AG04449 (cell line): ENCODE results near the gene HRH3.

Source experiments
- CTCF ChIA-PET: fragments of 350-600 bp; formaldehyde crosslinking; extraction: SDS; loops from one replicate; lab custom pipeline; 2021; ENCODE audit warnings: antibody characterized with exemption; lab: Yijun Ruan, JAX
- POLR2A ChIA-PET: fragments of 400-600, 350-600 bp; formaldehyde crosslinking; extraction: SDS; loops from one replicate; lab custom pipeline; 2020; ENCODE audit warnings: antibody characterized with exemption, inconsistent platforms; lab: Yijun Ruan, JAX
- DNase-seq: peaks from one replicate; pipeline ENCODE4 v3.0.0-alpha.2; 2010; ENCODE audit warnings: low read depth, low spot score
- H3K4me3 ChIP-seq: 2 replicates; pipeline ENCODE4 v1.5.1; 2011; ENCODE audit warnings: low read depth, mild to moderate bottlenecking, control low read depth, low read length
- TF ChIP-seq, protein P1 (sequence below): IDR thresholded peaks from one replicate; pipeline ENCODE4 v1.5.1; 2011; ENCODE audit warnings: mild to moderate bottlenecking, moderate library complexity, low read length, control low read depth, inconsistent platforms; ENCODE audit not compliant: insufficient read depth; ENCODE audit errors: missing control alignments

The HRH3 gene

DNA sequence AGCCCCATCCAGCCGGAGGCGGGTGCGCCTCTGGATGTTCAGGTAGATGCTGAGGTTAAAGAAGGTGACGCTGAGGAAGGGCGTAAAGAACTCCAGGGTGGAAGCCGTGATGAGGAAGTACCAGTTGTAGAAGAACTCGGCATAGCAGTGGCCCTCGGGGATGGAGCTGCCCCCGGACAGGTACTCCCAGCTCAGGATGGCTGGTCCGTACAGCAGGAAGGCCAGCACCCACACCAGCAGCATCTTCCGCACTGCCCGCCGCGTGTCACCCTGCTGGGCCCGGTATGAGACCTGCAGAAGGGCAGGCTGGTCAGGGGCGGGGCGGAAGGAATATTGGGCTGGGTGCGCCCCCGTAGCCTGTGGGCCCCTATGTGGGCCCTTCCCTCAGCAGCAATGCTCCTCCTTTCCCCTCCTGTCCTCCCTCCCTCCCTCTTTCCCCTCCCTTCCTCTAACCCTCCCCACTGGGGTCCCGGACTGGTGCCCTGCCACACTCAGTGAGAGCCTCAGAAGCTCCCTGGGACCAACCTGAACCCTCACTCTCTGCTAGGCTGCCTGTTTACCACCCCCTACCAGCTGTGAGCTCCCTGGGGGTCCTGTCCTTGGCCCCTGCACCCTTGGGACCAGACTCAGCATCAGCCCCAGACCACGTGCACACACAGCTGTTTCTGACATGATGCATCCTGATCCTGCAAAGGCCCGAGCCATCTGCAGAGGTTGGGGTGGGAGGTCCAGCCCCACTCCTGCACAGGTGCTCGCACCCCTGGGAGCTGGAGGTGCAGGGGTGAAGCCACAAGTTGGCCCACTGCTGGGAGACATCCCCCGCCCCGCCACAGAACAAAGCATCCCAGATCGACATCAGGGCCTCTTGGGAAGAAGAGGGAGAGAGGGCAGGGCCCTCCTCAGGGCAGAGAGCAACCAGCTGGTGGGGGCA lies 3.2 kb downstream of the HRH3 start:
- ChIA-PET POLR2A (no interaction called here), CTCF (interaction anchor here (1.5 kb wide), 1 partner anchor 28 kb away, joined by 5 read pairs; no protein-coding TSS in a partner anchor)
- TF ChIP-seq, protein P1, sequence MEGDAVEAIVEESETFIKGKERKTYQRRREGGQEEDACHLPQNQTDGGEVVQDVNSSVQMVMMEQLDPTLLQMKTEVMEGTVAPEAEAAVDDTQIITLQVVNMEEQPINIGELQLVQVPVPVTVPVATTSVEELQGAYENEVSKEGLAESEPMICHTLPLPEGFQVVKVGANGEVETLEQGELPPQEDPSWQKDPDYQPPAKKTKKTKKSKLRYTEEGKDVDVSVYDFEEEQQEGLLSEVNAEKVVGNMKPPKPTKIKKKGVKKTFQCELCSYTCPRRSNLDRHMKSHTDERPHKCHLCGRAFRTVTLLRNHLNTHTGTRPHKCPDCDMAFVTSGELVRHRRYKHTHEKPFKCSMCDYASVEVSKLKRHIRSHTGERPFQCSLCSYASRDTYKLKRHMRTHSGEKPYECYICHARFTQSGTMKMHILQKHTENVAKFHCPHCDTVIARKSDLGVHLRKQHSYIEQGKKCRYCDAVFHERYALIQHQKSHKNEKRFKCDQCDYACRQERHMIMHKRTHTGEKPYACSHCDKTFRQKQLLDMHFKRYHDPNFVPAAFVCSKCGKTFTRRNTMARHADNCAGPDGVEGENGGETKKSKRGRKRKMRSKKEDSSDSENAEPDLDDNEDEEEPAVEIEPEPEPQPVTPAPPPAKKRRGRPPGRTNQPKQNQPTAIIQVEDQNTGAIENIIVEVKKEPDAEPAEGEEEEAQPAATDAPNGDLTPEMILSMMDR, result no peak
- DNase-seq, result no peak
- H3K4me3 ChIP-seq, result no peak overlapping the region

DNA sequence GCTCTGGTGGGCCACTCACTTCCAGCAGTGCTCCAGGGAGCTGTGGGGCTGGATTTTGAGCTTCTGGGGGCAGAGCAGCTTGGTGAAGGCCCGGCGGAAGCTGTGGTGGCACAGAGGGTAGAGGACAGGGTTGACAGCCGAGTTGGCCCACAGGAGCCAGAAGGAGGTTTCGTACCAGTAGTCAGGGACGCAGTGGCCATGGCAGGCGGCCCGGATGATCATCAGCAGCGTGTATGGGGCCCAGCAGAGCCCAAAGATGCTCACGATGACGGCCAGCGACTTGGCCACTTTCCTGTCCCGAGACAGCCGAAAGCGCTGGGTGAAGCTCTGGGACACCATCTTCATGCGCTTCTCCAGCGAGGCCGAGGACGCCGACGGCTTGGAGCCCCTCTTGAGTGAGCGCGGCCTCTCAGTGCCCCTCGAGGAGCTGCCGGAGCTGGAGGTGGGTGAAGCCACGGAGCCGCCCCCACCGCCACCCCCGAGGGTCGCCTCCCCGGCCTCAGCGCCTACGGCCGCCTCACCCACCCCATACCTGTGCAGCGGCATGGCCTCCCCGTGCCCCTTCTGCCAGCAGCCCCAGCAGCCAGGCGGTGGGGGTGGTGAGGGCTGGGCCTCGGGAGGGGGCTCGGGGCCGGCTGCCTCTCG lies 4.0 kb downstream of the HRH3 start:
- no peak overlapping the region for H3K4me3 ChIP-seq
- ChIA-PET POLR2A (no interaction called here), CTCF (no interaction called here)
- TF ChIP-seq, protein P1, result no peak
- DNase-seq, result no peak

DNA sequence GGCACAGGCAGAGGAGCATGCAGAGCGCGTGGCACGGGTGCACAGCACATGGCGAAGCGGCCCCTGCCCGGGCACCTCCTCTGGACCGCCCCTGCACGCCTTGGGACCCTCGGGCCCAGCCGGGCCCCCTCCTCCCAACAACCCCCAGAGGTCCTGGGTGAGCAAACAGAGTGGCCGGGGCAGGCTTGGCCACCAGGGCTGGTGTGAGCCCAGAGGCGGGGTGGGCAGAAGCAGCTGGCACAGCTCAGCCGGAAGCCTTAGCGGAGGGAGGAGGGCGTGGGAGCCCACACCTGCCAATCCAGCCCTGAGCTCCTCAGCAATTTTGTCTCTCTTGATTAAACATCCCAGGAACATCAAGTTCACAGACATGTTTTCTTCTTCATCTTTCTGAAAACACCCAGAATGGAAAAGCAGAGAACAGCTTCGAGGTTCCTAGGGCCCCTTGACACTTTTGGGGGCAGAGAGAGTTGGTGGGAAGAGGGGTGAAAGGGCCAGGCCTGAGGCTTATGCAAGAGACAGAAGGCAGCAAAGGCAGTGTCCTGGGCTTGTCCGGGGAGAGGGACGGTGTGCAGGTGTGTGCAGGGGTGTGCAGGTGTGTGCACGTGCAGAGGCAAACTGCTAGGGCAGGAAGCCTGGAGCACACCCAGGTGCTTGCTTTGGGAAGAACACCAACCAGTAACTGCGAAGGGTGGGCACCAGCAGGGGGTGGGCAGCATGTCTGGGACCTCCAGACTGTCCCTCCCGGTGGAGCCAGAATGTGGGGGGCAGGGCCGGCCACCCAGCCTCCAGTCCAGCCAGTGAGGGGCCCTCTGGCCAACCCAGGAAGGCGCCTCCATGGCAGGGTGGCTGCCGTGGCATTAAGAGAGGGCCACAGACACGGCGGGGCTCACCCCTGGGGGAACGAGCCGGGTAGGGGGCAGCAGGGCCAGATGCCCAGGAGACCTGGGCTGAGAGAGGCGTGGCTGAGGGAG lies 4.8 kb downstream of the HRH3 start:
- POLR2A ChIA-PET, result no interaction called here
- no peak overlapping the region for H3K4me3 ChIP-seq
- TF ChIP-seq, protein P1, result no peak
- DNase-seq, result no peak
- CTCF ChIA-PET, result interaction anchor here (0.6 kb wide), 1 partner anchor 178 kb away, joined by 3 read pairs; no protein-coding TSS in a partner anchor

DNA sequence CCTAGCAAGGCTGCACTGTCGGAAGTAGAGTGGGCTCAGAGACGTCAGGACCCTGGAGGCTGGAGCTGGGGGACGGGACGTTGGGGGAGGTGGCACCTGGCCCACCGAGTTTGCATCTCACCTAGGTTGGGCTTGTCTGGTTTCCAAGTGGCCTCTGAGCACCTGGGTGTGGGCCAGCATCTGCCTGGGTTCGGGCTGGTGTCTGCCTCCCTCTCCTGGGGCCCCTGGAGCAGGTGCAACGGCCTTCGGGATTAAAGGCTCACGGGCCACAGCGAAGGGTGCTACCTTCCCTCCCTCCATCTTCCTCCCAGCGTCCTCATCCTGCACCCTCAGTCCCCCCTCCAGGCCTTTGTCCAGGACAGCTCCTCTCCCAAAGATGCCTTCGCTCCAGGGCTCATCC lies 6.0 kb downstream of the HRH3 start:
- TF ChIP-seq, protein P1, result no peak
- CTCF ChIA-PET, result no interaction called here
- H3K4me3 ChIP-seq, result no peak overlapping the region
- DNase-seq, result no peak
- POLR2A ChIA-PET, result no interaction called here

DNA sequence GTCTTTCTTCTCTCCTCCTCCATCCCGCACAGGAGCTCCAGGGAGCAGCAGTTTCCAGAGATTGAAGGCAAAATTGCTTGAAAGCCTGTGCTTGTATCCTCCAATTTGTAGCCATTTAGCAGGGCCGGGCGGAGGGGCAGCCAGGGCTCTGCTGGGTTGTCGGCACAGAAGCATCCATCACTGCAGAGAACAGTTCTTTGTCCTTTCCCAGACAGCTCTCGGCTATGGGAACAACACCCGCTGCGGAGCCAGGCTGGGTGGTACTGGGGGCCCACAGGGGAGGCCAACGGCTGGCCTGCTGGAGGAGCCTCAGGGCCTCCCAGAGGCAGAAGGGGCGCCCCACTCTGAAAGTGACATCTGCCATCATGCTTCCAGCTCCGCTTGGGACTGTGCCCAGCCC lies 7.8 kb downstream of the HRH3 start:
- TF ChIP-seq, protein P1, result no peak
- CTCF ChIA-PET, result interaction anchor here (1.6 kb wide), 1 partner anchor 23 kb away, joined by 3 read pairs; no protein-coding TSS in a partner anchor
- DNase-seq, result no peak

More for the DNA sequence above, 7.8 kb downstream of the HRH3 start:
- H3K4me3 ChIP-seq, result no peak overlapping the region
- POLR2A ChIA-PET, result no interaction called here
